ENCODE results near the gene CMTM3. TPM values are rescaled to one million over a fixed set of nuclear protein-coding genes. Genes with fewer than 3 reads are reported as not detected.

CMTM3 gene
- polyA plus RNA-seq, 1 of the 3 experiments (the other 2 are of a cell fraction) = 69.4 TPM

DNA sequence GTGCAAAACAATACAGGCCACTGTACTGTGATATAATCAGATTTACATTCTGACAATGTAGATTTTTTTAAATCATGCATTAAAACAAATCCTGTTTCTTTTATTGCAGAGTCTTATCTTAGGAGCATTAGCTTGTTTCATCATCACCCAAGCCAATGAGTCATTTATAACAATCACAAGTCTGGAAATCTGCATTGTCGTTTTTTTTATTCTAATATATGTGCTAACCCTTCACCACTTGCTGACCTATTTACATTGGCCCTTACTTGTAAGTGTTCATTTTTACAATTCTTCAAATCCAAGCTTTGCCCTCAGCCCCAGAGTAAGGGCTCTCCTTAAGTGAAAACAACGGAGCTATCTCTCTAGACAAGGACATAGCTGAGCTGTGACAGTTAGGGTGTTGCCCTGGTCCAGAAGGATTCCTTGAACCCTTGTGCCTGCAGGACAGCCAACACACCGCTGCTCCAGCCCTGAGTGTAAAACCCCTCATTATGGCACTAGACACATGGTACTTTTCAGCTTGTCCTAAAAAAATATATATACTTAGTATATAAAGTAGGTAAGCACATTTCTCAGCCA is 34.6 kb upstream of the CMTM3 start:
- no peak for TF ChIP-seq SIN3A (IDR thresholded peaks at IDR 0.05; ENCODE audit: borderline replicate concordance, low read depth, low read length)
- TF ChIP-seq, protein P1, sequence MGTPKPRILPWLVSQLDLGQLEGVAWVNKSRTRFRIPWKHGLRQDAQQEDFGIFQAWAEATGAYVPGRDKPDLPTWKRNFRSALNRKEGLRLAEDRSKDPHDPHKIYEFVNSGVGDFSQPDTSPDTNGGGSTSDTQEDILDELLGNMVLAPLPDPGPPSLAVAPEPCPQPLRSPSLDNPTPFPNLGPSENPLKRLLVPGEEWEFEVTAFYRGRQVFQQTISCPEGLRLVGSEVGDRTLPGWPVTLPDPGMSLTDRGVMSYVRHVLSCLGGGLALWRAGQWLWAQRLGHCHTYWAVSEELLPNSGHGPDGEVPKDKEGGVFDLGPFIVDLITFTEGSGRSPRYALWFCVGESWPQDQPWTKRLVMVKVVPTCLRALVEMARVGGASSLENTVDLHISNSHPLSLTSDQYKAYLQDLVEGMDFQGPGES (IDR thresholded peaks at IDR 0.05; ENCODE audit: low read depth, low read length) = no peak
- no peak for TF ChIP-seq RFX5 (IDR thresholded peaks at IDR 0.05; ENCODE audit: low read length)
- TF ChIP-seq ELF1 (IDR thresholded peaks at IDR 0.05) = no peak
- no peak for TF ChIP-seq JUND (IDR thresholded peaks at IDR 0.05)
- no peak for TF ChIP-seq FOXJ3 (CRISPR knock-in tag; IDR thresholded peaks at IDR 0.05)
- TF ChIP-seq NRF1 (IDR thresholded peaks at IDR 0.05; ENCODE audit: low read depth, low read length) = no peak
- TF ChIP-seq POLR2AphosphoS5 (IDR thresholded peaks at IDR 0.05; ENCODE audit: low read depth, low read length) = no peak
- TF ChIP-seq, protein P2, sequence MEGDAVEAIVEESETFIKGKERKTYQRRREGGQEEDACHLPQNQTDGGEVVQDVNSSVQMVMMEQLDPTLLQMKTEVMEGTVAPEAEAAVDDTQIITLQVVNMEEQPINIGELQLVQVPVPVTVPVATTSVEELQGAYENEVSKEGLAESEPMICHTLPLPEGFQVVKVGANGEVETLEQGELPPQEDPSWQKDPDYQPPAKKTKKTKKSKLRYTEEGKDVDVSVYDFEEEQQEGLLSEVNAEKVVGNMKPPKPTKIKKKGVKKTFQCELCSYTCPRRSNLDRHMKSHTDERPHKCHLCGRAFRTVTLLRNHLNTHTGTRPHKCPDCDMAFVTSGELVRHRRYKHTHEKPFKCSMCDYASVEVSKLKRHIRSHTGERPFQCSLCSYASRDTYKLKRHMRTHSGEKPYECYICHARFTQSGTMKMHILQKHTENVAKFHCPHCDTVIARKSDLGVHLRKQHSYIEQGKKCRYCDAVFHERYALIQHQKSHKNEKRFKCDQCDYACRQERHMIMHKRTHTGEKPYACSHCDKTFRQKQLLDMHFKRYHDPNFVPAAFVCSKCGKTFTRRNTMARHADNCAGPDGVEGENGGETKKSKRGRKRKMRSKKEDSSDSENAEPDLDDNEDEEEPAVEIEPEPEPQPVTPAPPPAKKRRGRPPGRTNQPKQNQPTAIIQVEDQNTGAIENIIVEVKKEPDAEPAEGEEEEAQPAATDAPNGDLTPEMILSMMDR (IDR thresholded peaks at IDR 0.05) = no peak
- no peak for TF ChIP-seq SMC3 (IDR thresholded peaks at IDR 0.05; ENCODE audit: low read depth, low read length)
- TF ChIP-seq MEF2A (IDR thresholded peaks at IDR 0.05; ENCODE audit: borderline replicate concordance, low read depth) = no peak
- no peak for TF ChIP-seq ZBTB33 (IDR thresholded peaks at IDR 0.05; ENCODE audit: borderline replicate concordance, low read depth)
- TF ChIP-seq YY1 (IDR thresholded peaks at IDR 0.05; ENCODE audit: low read depth) = no peak
- TF ChIP-seq FOSL2 (IDR thresholded peaks at IDR 0.05; ENCODE audit: borderline replicate concordance, low read depth) = no peak; the same call in 1 of the 2 replicates
- no peak for TF ChIP-seq EP300 (IDR thresholded peaks at IDR 0.05; ENCODE audit: borderline replicate concordance in 1 of 2, low read depth in 1 of 2, low read length in 1 of 2)
- no peak for TF ChIP-seq TAF1 (IDR thresholded peaks at IDR 0.05; ENCODE audit: borderline replicate concordance, low read depth, low read length)
- no peak for TF ChIP-seq RCOR1 (IDR thresholded peaks at IDR 0.05; ENCODE audit: low read length)
- TF ChIP-seq MXI1 (IDR thresholded peaks at IDR 0.05; ENCODE audit: low read depth, low read length) = no peak
- TF ChIP-seq, protein P3, sequence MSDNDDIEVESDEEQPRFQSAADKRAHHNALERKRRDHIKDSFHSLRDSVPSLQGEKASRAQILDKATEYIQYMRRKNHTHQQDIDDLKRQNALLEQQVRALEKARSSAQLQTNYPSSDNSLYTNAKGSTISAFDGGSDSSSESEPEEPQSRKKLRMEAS (IDR thresholded peaks at IDR 0.05; ENCODE audit: low read depth) = no peak
- no peak for TF ChIP-seq USF2 (IDR thresholded peaks at IDR 0.05; ENCODE audit: borderline replicate concordance, low read depth, low read length)

More for the DNA sequence above, 34.6 kb upstream of the CMTM3 start:
- H3K4me3 ChIP-seq (ENCODE audit: low read depth in 2 of 2, low read length in 1 of 2) = no peak overlapping the region
- H3K4me1 ChIP-seq (ENCODE audit: control insufficient read depth in 1 of 2, insufficient read depth in 2 of 2, low read depth in 1 of 2, low read length in 1 of 2) = peaks cover 0 to 19% of the 10 kb centered on the region in 2 experiments; a peak in 2 of 4 replicates
- H3K27me3 ChIP-seq (ENCODE audit: insufficient read depth) = no peaks in the 10 kb centered on the region
- 52% methylated on average over 3 of the region's 3 CpGs for WGBS (ENCODE audit: low lambda C conversion rate)
- no peak for DNase-seq
- H3K27ac ChIP-seq (ENCODE audit: low read depth in 2 of 2, low read length in 1 of 2) = peak overlapping the region in 1 of 2 experiments; percentile 80; a peak in 2 of 4 replicates
- H4K20me1 ChIP-seq (ENCODE audit: insufficient read depth) = peaks cover 11% of the 10 kb centered on the region; the same call in 1 of the 2 replicates
- no peak overlapping the region for H2AFZ ChIP-seq (ENCODE audit: low read depth)
- POLR2A ChIA-PET = no interaction called here
- peaks cover 4% of the 10 kb centered on the region; the same call in 1 of the 2 replicates for H3K79me2 ChIP-seq (ENCODE audit: insufficient read depth)
- peaks cover 24 to 28% of the 10 kb centered on the region in 2 experiments for H3K36me3 ChIP-seq (replicated peaks in 1 of 2; ENCODE audit: control insufficient read depth in 1 of 2, insufficient read depth in 2 of 2, low read length in 1 of 2)
- CTCF ChIA-PET = interaction anchor here (0.9 to 1.9 kb wide), 4 partner anchors 12 to 163 kb away, joined by 3 to 4 read pairs (median 3); partner anchors contain the start of gene CKLF
- H3K9me3 ChIP-seq = no peaks in the 10 kb centered on the region
- H3F3A ChIP-seq (replicated peaks; ENCODE audit: insufficient read depth) = peaks cover 33% of the 10 kb centered on the region
- H3K9me2 ChIP-seq = no peaks in the 10 kb centered on the region
- 0 out of 2 replicates have a peak overlapping the region, but pooled peaks have one; percentile 2 for H3K9ac ChIP-seq
- peak overlapping the region; percentile 59 for H3K4me2 ChIP-seq

Measured in SK-N-SH (cell line).